Sigmoid colon (tissue), 4 donors: ENCODE results near the gene LMF1.

Experiments used
- CTCF ChIP-seq, 4 experiments: fragments of 450-650 bp in 3 of 4; fragments of 200-600 bp in 1 of 4; IDR thresholded peaks; one replicate each; pipeline ENCODE4 v1.5.1; 2016 to 2019; ENCODE audit warnings: antibody characterized with exemption in 4 of 4, mild to moderate bottlenecking in 3 of 4, moderate library complexity in 2 of 4
- EP300 ChIP-seq, 4 donors: sonication (generic); formaldehyde crosslinking; IDR thresholded peaks; one replicate each; pipeline ENCODE4 v1.6.1; 2017; ENCODE audit warnings: antibody characterized with exemption in 4 of 4
- POLR2A ChIP-seq, 2 donors: fragments of 450-650 bp; IDR thresholded peaks; one replicate each; pipeline ENCODE4 v1.6.1; 2016; ENCODE audit warnings: antibody characterized with exemption in 2 of 2, mild to moderate bottlenecking in 2 of 2, moderate library complexity in 2 of 2
- POLR2AphosphoS5 ChIP-seq, 4 donors: sonication (generic); formaldehyde crosslinking; IDR thresholded peaks; one replicate each; pipeline ENCODE4 v1.6.1; 2017; ENCODE audit warnings: antibody characterized with exemption in 4 of 4

DNA sequence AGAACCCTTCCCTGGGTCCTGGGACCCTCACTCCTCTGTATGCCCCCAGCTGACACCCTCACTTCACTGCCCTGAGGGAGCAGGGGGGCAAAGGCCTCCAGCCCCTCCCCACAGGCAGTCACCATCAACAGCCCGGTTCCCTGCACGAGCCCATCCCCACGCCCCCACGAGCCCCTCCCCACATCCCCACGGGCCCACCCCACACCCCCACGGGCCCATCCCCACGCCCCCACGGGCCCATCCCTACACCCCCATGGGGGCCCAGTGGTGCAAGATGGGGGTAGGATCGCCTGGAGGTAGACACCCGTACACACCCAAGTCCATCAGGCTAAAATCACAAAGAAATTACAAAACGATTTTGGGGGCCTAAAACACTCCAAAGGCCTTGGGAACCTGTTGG is 42.3 kb downstream of the LMF1 start:
- TF ChIP-seq POLR2AphosphoS5 (IDR thresholded peaks at IDR 0.05) (no peak), CTCF (IDR thresholded peaks at IDR 0.05) (no peak), POLR2A (IDR thresholded peaks at IDR 0.05) (no peak), EP300 (IDR thresholded peaks at IDR 0.05) (no peak)
